Measurements from ENCODE around the gene MAML1. TPM values are rescaled to one million over a fixed set of nuclear protein-coding genes. Genes with fewer than 3 reads are reported as not detected.

The MAML1 gene
- total RNA-seq, 1 experiment from 2014 or later, result 42.2 TPM

DNA sequence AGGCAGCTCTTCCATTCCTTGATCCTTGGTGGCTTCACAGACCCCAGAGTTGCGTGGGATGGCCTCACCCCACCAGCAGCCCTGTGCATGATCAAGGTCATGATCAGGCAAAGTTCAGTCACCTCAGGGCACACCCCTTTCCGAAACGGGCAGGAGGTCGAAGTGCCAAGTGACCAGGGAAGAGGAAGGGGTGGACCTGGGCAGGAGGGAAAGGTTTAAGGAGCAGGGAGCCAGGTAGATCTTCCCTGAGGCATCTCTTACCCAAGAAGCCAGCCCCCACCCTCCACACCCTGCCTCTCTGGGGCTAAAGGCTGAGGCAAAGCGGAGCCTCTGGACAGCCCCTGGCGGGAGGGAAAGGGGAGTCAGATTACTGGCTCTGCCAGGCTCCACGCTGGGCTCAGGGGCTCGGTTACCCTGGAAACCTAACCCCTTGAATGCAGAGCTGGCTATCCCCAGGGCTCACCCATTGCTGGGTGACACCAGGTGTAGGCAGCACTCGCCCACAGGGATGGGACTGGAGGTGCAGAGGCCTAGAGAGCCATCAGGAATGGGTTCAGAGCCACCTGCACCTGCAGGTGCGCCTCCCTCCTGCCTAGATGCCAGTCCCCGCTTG lies 70.4 kb downstream of the MAML1 start:
- H3K27ac Mint-ChIP-seq, result peak overlapping the region; percentile 63; the same call in 1 of the 2 replicates
- peaks cover 14% of the 10 kb centered on the region for H3K36me3 Mint-ChIP-seq
- ChIA-PET POLR2A (no interaction called here), CTCF (interaction anchor here (1.1 to 2.7 kb wide), 8 partner anchors 11 to 172 kb away, joined by 3 to 20 read pairs (median 7); partner anchors contain the start of gene SQSTM1)
- no peak overlapping the region for H3K4me3 Mint-ChIP-seq
- peaks cover 34% of the 10 kb centered on the region for H3K4me1 Mint-ChIP-seq
- H3K9me3 Mint-ChIP-seq, result no peaks in the 10 kb centered on the region
- peaks cover 6% of the 10 kb centered on the region for H3K27me3 Mint-ChIP-seq (ENCODE audit: low read depth)
- TF ChIP-seq, protein P1, sequence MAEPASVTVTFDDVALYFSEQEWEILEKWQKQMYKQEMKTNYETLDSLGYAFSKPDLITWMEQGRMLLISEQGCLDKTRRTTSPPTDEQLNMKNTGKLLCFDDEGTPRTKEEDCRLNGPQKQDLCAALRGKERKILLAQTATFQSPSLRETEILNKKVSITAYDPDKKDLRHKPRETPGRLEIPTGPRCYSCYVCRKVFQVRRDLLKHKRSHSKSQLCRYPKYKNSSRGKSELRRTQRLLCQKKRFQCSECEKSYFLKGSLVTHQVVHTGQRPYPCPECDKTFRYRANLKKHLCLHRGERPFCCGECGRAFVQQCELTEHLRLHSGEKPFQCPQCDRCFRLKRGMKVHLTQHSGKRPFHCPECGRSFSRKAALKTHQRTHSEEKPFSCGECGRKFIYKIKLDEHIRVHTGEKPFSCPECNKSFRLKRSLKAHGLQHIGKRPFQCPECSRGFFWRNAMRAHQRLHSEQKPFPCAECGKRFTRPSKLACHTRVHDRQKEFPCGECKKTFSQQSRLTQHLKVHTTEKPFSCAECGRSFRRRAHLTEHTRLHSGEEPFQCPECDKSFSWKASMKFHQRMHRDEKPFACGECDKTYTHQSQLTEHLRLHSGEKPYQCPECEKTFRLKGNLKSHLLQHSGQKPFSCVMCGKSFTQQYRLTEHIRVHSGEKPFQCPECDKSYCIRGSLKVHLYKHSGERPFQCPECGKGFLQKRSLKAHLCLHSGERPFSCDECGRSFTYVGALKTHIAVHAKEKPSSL (CRISPR knock-in tag; conservative IDR thresholded peaks at IDR 0.05), result no peak
- TF ChIP-seq HMGA2 (CRISPR knock-in tag; IDR thresholded peaks at IDR 0.05), result no peak
- TF ChIP-seq, protein P2, sequence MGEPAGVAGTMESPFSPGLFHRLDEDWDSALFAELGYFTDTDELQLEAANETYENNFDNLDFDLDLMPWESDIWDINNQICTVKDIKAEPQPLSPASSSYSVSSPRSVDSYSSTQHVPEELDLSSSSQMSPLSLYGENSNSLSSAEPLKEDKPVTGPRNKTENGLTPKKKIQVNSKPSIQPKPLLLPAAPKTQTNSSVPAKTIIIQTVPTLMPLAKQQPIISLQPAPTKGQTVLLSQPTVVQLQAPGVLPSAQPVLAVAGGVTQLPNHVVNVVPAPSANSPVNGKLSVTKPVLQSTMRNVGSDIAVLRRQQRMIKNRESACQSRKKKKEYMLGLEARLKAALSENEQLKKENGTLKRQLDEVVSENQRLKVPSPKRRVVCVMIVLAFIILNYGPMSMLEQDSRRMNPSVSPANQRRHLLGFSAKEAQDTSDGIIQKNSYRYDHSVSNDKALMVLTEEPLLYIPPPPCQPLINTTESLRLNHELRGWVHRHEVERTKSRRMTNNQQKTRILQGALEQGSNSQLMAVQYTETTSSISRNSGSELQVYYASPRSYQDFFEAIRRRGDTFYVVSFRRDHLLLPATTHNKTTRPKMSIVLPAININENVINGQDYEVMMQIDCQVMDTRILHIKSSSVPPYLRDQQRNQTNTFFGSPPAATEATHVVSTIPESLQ (CRISPR knock-in tag; IDR thresholded peaks at IDR 0.05), result no peak
- peak; percentile 8 for ATAC-seq
- peak; percentile 50 for DNase-seq (ENCODE audit: low spot score)

DNA sequence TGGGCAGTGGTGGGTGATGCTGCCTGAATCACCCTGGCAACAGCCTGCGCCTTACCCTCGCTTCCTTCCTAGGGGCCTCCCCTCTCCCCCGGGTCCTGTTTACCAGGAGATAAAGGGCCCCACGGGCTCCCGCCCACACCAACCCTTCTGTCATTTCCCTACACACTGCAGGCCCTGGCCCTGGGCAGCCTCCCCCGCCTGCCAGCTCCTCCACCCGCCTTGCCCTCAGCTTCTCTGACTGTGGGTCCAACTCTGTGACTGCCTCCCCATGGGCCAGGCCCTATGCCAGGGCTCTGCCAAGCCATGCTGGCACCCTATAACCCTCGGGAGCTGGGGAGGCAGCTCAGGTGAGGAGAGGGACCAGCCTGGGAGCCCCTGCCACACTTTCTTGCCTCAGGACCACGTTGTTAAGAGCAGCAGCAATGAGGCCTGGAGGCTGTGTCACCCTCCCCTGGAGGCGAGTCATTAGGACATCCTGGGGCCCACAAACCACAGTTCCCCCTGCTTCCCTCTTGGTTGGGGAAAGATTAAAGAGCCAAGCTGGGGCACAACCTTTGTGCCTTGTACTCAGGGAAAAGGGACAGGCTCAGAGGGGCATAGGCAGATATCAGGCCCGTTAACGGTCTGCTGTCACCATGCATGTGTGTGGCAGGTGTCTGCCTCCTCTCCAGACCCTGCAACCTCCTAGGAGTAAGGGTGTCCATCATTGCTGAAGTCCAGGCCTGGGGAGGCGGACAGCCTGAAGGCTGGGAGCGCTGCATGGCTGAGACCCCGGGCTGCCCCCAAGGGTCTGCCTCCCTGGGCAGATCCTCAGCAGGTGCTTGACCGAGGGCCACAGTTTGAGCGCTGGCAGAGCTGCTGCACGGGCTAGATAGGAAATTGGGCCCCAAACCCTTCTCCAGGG lies 71.3 kb downstream of the MAML1 start:
- H3K27ac Mint-ChIP-seq, result no peak overlapping the region
- TF ChIP-seq, protein P3, sequence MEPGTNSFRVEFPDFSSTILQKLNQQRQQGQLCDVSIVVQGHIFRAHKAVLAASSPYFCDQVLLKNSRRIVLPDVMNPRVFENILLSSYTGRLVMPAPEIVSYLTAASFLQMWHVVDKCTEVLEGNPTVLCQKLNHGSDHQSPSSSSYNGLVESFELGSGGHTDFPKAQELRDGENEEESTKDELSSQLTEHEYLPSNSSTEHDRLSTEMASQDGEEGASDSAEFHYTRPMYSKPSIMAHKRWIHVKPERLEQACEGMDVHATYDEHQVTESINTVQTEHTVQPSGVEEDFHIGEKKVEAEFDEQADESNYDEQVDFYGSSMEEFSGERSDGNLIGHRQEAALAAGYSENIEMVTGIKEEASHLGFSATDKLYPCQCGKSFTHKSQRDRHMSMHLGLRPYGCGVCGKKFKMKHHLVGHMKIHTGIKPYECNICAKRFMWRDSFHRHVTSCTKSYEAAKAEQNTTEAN (CRISPR knock-in tag; IDR thresholded peaks at IDR 0.05), result no peak
- TF ChIP-seq ZNF671 (CRISPR knock-in tag; IDR thresholded peaks at IDR 0.05), result no peak
- TF ChIP-seq ZNF138 (CRISPR knock-in tag; conservative IDR thresholded peaks at IDR 0.05), result no peak
- TF ChIP-seq, protein P4, sequence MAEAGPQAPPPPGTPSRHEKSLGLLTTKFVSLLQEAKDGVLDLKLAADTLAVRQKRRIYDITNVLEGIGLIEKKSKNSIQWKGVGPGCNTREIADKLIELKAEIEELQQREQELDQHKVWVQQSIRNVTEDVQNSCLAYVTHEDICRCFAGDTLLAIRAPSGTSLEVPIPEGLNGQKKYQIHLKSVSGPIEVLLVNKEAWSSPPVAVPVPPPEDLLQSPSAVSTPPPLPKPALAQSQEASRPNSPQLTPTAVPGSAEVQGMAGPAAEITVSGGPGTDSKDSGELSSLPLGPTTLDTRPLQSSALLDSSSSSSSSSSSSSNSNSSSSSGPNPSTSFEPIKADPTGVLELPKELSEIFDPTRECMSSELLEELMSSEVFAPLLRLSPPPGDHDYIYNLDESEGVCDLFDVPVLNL (CRISPR knock-in tag; IDR thresholded peaks at IDR 0.05; ENCODE audit: borderline replicate concordance, low read depth), result no peak
- TF ChIP-seq, protein P5, sequence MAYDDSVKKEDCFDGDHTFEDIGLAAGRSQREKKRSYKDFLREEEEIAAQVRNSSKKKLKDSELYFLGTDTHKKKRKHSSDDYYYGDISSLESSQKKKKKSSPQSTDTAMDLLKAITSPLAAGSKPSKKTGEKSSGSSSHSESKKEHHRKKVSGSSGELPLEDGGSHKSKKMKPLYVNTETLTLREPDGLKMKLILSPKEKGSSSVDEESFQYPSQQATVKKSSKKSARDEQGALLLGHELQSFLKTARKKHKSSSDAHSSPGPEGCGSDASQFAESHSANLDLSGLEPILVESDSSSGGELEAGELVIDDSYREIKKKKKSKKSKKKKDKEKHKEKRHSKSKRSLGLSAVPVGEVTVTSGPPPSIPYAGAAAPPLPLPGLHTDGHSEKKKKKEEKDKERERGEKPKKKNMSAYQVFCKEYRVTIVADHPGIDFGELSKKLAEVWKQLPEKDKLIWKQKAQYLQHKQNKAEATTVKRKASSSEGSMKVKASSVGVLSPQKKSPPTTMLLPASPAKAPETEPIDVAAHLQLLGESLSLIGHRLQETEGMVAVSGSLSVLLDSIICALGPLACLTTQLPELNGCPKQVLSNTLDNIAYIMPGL (CRISPR knock-in tag; IDR thresholded peaks at IDR 0.05), result no peak
- TF ChIP-seq SP1 (CRISPR knock-in tag; conservative IDR thresholded peaks at IDR 0.05), result no peak
- TF ChIP-seq NFYB (CRISPR knock-in tag; conservative IDR thresholded peaks at IDR 0.05; ENCODE audit: low read depth), result no peak
- TF ChIP-seq FOXP1 (CRISPR knock-in tag; IDR thresholded peaks at IDR 0.05; ENCODE audit: borderline replicate concordance), result 0 out of 2 replicates have a peak, but pooled peaks have one; percentile 2
- TF ChIP-seq, protein P6, sequence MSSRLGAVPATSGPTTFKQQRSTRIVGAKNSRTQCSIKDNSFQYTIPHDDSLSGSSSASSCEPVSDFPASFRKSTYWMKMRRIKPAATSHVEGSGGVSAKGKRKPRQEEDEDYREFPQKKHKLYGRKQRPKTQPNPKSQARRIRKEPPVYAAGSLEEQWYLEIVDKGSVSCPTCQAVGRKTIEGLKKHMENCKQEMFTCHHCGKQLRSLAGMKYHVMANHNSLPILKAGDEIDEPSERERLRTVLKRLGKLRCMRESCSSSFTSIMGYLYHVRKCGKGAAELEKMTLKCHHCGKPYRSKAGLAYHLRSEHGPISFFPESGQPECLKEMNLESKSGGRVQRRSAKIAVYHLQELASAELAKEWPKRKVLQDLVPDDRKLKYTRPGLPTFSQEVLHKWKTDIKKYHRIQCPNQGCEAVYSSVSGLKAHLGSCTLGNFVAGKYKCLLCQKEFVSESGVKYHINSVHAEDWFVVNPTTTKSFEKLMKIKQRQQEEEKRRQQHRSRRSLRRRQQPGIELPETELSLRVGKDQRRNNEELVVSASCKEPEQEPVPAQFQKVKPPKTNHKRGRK (CRISPR knock-in tag; IDR thresholded peaks at IDR 0.05; ENCODE audit: borderline replicate concordance), result no peak
- ATAC-seq, result no peak
- H3K4me3 Mint-ChIP-seq, result peak overlapping the region; percentile 4
- peaks cover 34% of the 10 kb centered on the region for H3K4me1 Mint-ChIP-seq
- ChIA-PET CTCF (interaction anchor here (1.4 to 2.7 kb wide), 3 partner anchors 10 to 171 kb away, joined by 3 to 20 read pairs (median 10); partner anchors contain the start of gene SQSTM1), POLR2A (no interaction called here)
- H3K27me3 Mint-ChIP-seq (ENCODE audit: low read depth), result peaks cover 6% of the 10 kb centered on the region
- no peak for DNase-seq (ENCODE audit: low spot score)
- no peaks in the 10 kb centered on the region for H3K9me3 Mint-ChIP-seq
- peaks cover 13% of the 10 kb centered on the region for H3K36me3 Mint-ChIP-seq

All from WTC11 (cell line).